CD4-positive, alpha-beta T cell treated with Interleukin-4 for 4 hours (primary cell): Measurements from ENCODE around the gene ANP32D.
"Not testable (repeated sequence)": the region's sequence is repeated elsewhere in the genome, so short reads cannot be mapped to it uniquely, and the experiment has no call there.

Experiments
- DNase-seq: peaks from one replicate; pipeline ENCODE4 v3.0.0-alpha.2; 2020

The ANP32D gene

DNA sequence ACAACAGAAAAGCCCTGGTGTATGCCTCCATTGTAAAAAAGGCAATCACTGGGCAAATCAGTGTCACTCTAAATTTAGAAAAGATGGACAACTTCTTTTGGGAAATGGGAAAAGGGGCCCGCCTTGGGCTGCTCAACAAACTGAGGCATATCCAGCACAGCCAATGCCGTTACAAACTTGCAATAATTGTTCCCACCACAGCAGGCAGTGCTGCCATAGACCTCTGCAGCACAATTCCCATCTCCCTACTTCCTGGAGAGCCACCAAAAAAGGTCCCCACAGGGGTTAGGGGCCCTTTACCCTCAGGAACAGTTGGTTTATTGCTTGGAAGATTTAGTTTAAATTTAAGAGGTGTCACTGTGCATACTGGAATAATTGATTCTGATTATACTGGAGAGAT lies 36.6 kb downstream of the ANP32D start:
- DNase-seq = no peak

- no peak for DNase-seq
Measured at GRCh38 chr12:48510111-48510510, 37.8 kb downstream of the ANP32D start.

DNA sequence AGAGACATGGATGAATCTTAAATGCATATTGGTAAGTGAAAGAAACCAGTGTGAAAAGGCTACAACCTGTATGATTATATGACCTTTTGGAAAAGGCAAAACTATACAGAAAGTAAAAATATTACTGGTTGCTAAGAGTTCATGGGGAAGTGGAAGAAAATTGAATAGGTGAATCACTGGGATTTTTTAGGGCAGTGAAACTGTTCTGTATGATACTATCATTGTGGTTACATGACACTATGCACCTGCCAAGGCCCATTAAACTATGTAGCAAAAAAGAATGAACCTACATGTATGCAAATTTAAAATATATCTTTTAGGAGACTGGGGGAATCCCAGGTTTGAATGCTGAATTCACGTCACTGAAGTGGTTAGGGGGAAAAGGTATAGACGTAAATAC lies 40.5 kb downstream of the ANP32D start:
- DNase-seq = no peak

DNA sequence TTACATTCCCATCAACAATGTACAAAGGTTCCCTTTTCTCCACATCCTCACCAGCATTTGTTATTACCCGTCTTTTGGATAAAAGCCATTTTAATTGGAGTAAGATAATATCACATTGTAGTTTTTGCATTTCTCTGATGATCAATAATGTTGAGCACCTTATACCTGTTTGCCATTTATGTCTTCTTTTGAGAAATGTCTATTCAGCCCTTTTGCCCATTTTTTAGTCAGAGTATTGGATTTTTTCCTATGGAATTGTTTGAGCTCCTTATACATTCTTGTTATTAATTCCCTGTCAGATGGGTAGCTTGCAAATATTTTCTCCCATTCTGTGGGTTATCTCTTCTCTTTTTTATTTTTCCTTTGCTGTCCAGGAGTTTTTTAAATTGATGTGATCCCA lies 42.4 kb downstream of the ANP32D start:
- DNase-seq = no peak

GRCh38 chr12:48520381-48520780 lies 48.0 kb downstream of the ANP32D start:
- DNase-seq = not testable (repeated sequence)
